Psoas muscle (tissue), 8 donors: ENCODE measurements around the gene TARBP1. TPM values are rescaled to one million over a fixed set of nuclear protein-coding genes. Genes with fewer than 3 reads are reported as not detected.

Source experiments
- ATAC-seq, 4 donors: fragments of 200-7000 bp; cut with Tn5 transposase; one replicate each; pipeline ENCODE4 v1.9.1; 2020; ENCODE audit warnings: moderate library complexity in 3 of 4, mild to moderate bottlenecking in 2 of 4
- DNase-seq, 2 donors: peaks; one replicate each; pipeline ENCODE4 v3.0.0-alpha.2; 2020
- H3K27ac ChIP-seq: fragments of 200-600 bp; one replicate; pipeline ENCODE4 v1.8.0; 2022
- H3K27me3 ChIP-seq, 3 donors: fragments of 200-600 bp in 1 of 3; one replicate each; pipeline versions ENCODE4 v1.6.1 to v1.8.0; 2013 to 2022; ENCODE audit warnings: low read length in 2 of 3, mild to moderate bottlenecking in 2 of 3, moderate library complexity in 1 of 3; ENCODE audit not compliant: insufficient read depth in 3 of 3
- H3K36me3 ChIP-seq, 2 donors: fragments of 200-600 bp in 1 of 2; one replicate each; pipeline versions ENCODE4 v1.6.1 to v1.8.0; 2013 to 2022; ENCODE audit warnings: low read depth in 1 of 2, mild to moderate bottlenecking in 1 of 2, moderate library complexity in 1 of 2; ENCODE audit not compliant: insufficient read depth in 1 of 2
- H3K4me1 ChIP-seq: fragments of 200-600 bp; one replicate; pipeline ENCODE4 v1.8.0; 2022
- H3K4me3 ChIP-seq: fragments of 200-600 bp; one replicate; pipeline ENCODE4 v1.8.0; 2022; ENCODE audit warnings: mild to moderate bottlenecking
- H3K9me3 ChIP-seq: fragments of 200-600 bp; one replicate; pipeline ENCODE4 v1.8.0; 2022
- WGBS, 3 donors: extraction: QIAGEN DNeasy Blood & Tissue Kit; methylation state at CpG; one replicate each; pipeline versions ENCODE4 v1.1.6 to v1.1.7; 2013; 5-methylcytosine and 5-hydroxymethylcytosine counted together
- intact Hi-C, 2 donors: fragments of 100-400 bp; cut with DNase I; formaldehyde crosslinking; loops; one replicate each; pipeline versions ENCODE4 v1.11.0 to v1.14.2; 2022
- polyA plus RNA-seq, 3 donors: library from polyadenylated mRNA; stranded (reverse); fragments of 200-250 nt; gene quantifications; one replicate each; pipeline ENCODE4 v1.2.3, GENCODE V29; 2013
- total RNA-seq, 4 donors: library from RNA; stranded (reverse); fragmentation: NEBNext Ultra II Directional in 2 of 4; extraction: Animal tissue kit (Norgen Biotek cat#: 25700) in 2 of 4; gene quantifications; one replicate each; pipeline versions ENCODE4 v1.2.1 to v1.2.4, GENCODE V29; 2021 to 2023
- TF ChIP-seq, protein P1 (sequence below): fragments of 200-600 bp; IDR thresholded peaks from one replicate; pipeline ENCODE4 v1.8.0; 2022; ENCODE audit warnings: antibody characterized with exemption
- donor health status: healthy with polysubstance abuse.
- donor health status: DM: no; HTN: no; CAD: no; lungs with moderate emphysema.
- donor health status: Bipolar disorder and iron deficiency.
- donor health status: healthy.
- donor health status: DM: yes; HTN: yes; CAD: no.
- donor health status: DM: no; HTN: no; CAD: no.
- donor health status: DM: no; HTN: no; CAD: no.
- donor health status: DM: yes; HTN: yes; CAD: no.

The TARBP1 gene
- total and polyA plus RNA-seq, 7 donors = 5.8 to 10.5 (median 8.5) TPM

DNA sequence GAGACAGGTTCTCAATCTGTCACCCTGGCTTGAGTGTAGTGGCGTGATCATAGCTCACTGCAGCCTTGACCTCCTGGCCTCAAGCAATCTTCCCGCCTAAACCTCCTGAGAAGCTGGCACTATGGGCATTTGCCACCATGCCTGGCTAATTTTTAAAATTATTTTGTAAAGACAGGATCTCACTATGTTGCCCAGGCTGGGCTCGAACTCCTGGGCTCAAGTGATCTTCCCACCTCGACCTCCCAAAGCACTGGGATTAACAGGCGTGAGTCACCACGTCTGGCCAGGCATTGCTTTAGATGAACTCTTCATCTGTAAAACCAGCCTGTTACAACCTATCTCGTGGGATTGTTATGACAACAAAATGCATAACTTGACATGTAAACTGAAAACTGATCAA, 103.3 kb downstream of the TARBP1 start:
- H3K27me3 ChIP-seq = no peaks in the 10 kb centered on the region
- WGBS, 3 donors = 84 to 90% (median 88%) methylated on average over 7 of the region's 7 CpGs
- intact Hi-C loops = no loop called here
- no peak overlapping the region for H3K4me3 ChIP-seq
- no peak overlapping the region for H3K27ac ChIP-seq
- TF ChIP-seq, protein P1, sequence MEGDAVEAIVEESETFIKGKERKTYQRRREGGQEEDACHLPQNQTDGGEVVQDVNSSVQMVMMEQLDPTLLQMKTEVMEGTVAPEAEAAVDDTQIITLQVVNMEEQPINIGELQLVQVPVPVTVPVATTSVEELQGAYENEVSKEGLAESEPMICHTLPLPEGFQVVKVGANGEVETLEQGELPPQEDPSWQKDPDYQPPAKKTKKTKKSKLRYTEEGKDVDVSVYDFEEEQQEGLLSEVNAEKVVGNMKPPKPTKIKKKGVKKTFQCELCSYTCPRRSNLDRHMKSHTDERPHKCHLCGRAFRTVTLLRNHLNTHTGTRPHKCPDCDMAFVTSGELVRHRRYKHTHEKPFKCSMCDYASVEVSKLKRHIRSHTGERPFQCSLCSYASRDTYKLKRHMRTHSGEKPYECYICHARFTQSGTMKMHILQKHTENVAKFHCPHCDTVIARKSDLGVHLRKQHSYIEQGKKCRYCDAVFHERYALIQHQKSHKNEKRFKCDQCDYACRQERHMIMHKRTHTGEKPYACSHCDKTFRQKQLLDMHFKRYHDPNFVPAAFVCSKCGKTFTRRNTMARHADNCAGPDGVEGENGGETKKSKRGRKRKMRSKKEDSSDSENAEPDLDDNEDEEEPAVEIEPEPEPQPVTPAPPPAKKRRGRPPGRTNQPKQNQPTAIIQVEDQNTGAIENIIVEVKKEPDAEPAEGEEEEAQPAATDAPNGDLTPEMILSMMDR = no peak
- H3K9me3 ChIP-seq = no peaks in the 10 kb centered on the region
- peaks cover 5 to 60% of the 10 kb centered on the region in 2 donors for H3K36me3 ChIP-seq
- DNase-seq = no peak
- no peak for ATAC-seq
- H3K4me1 ChIP-seq = peaks cover 20% of the 10 kb centered on the region

DNA sequence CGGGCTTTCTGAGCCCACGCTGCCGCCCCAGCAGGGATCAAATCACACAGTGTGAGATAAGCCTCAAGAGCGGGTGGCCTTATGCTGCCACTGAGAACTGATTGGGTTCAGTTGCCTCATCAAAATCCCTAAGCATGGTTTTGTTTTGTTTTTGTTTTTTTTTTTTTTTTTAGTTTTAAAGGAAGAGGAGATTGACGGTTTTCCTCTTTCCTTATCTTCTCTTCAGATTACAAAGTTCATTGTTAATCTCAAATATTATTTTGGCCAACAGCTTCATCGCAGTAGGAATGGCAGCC, 105.1 kb downstream of the TARBP1 start:
- DNase-seq (no peak), ATAC-seq (peak in 3 of 4 donors; percentile 38 to 58 (median 41))
- H3K9me3 ChIP-seq = no peaks in the 10 kb centered on the region
- no peaks in the 10 kb centered on the region for H3K27me3 ChIP-seq
- peak overlapping the region; percentile 99 for H3K27ac ChIP-seq
- H3K4me3 ChIP-seq = peak overlapping the region; percentile 91
- WGBS, 3 donors = 2 to 4% (median 4%) methylated on average over 6 of the region's 6 CpGs
- H3K36me3 ChIP-seq = peaks cover 5 to 42% of the 10 kb centered on the region in 2 donors
- intact Hi-C loops = loop anchor here in 1 of 2 donors (5.0 kb wide), 1 partner anchor 33 kb away; no protein-coding TSS in a partner anchor
- H3K4me1 ChIP-seq = peaks cover 20% of the 10 kb centered on the region
- TF ChIP-seq, protein P1 = no peak

DNA sequence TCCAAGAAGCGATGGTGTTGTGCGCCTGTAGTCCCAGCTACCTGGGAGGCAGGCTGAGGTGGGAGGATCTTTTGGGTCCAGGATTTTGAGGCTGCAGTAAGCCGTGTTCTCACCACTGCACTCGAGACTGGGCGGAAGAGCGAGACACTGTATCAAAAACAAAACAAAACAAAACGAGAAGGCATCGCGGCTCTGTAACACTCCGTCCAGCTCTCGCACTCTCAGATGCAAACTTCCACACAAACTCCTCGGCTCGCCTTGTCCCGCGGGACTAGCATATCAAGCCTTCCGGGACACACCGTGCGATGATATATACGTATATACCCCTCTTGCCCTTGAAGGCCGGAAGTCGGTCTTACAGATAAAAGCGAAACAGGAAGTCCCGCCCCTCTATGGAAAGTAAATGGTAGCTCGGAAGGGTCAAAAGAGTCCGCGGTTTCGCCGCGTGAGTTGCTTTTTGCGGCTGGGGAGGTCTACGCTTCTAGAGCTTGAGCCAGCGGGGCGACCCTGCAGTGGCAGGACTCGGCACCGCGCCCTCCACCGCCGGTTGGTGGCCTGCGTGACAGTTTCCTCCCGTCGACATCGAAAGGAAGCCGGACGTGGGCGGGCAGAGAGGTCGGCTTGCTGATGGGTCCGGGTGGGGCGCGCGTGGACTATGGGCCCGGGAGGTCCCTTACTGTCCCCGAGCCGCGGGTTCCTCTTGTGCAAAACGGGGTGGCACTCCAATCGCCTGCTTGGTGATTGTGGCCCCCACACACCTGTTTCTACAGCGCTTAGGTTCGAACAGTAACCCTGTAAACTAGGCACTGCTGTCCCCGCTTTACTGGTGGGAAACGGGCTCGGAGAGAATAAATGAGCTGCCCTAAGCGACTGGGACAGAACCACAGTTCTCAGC, 105.7 kb downstream of the TARBP1 start, which contains the start of gene COA6:
Gene COA6 (plus strand): TSS at position 393 of the 895 bp plus-strand sequence. CDS start 11 bp downstream, at position 404.
- peaks cover 5 to 36% of the 10 kb centered on the region in 2 donors for H3K36me3 ChIP-seq
- no peaks in the 10 kb centered on the region for H3K9me3 ChIP-seq
- WGBS, 3 donors = 0% methylated on average over 62 of the region's 62 CpGs
- peak within 1 kb of the TSS; percentile 91 for H3K4me3 ChIP-seq
- intact Hi-C loops = loop anchor here in 1 of 2 donors (5.0 kb wide), 1 partner anchor 34 kb away; no protein-coding TSS in a partner anchor
- H3K27me3 ChIP-seq = no peaks in the 10 kb centered on the region
- peak; percentile 93 to 95 for DNase-seq
- peak; percentile 96 to 97 (median 96) for ATAC-seq
- peak within 1 kb of the TSS; percentile 99 for H3K27ac ChIP-seq
- peaks cover 20% of the 10 kb centered on the region for H3K4me1 ChIP-seq
- TF ChIP-seq, protein P1 = peak; percentile 11

- Histone ChIP-seq H3K4me1 (peaks cover 20% of the 10 kb centered on the region), H3K27me3 (no peaks in the 10 kb centered on the region), H3K4me3 (peak overlapping the region; percentile 91), H3K9me3 (no peaks in the 10 kb centered on the region), H3K27ac (peak overlapping the region; percentile 99), H3K36me3 (peaks cover 5 to 25% of the 10 kb centered on the region in 2 donors)
- ATAC-seq (no peak), DNase-seq (no peak)
- intact Hi-C loops = loop anchor here in 1 of 2 donors (5.0 kb wide), 1 partner anchor 35 kb away; no protein-coding TSS in a partner anchor
- 47 to 58% (median 48%) methylated on average over 9 of the region's 9 CpGs for WGBS, 3 donors
- TF ChIP-seq, protein P1 = no peak
Measured at GRCh38 chr1:234372011-234372757, 106.8 kb downstream of the TARBP1 start.
